ENCODE data around the gene OR6N2.

OR6N2 gene, protein sequence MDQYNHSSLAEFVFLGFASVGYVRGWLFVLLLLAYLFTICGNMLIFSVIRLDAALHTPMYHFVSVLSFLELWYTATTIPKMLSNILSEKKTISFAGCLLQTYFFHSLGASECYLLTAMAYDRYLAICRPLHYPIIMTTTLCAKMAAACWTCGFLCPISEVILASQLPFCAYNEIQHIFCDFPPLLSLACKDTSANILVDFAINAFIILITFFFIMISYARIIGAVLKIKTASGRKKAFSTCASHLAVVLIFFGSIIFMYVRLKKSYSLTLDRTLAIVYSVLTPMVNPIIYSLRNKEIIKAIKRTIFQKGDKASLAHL

DNA sequence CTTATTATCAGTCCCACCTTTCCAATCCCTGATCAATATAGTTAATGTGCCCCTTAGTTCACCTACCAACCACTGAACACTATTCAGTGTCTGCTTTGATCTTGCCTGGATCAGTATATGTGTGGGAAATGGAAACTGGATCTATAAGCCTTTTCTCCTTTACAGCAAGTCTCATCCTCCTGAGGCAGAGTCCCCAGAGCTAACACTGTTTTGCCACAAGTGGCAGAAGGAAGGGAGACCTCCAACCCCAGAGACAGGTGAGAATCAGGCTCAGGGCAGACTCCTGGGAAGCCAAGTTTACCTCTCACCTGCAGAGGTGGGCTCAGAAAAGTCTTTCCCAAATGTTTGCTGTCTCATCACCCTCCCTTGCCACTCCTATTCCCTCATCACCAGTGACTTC lies at the start of gene OR6N2:
TSS of gene OR6N2 (minus strand) at position 101 of the 400 bp plus-strand sequence. CDS start 3,569 bp downstream, outside the sequence.
- DNase-seq (ENCODE audit: low read depth) = no peak
- H3K4me3 ChIP-seq (ENCODE audit: low read length) = no peak within 1 kb of the TSS
- TF ChIP-seq, protein P1, sequence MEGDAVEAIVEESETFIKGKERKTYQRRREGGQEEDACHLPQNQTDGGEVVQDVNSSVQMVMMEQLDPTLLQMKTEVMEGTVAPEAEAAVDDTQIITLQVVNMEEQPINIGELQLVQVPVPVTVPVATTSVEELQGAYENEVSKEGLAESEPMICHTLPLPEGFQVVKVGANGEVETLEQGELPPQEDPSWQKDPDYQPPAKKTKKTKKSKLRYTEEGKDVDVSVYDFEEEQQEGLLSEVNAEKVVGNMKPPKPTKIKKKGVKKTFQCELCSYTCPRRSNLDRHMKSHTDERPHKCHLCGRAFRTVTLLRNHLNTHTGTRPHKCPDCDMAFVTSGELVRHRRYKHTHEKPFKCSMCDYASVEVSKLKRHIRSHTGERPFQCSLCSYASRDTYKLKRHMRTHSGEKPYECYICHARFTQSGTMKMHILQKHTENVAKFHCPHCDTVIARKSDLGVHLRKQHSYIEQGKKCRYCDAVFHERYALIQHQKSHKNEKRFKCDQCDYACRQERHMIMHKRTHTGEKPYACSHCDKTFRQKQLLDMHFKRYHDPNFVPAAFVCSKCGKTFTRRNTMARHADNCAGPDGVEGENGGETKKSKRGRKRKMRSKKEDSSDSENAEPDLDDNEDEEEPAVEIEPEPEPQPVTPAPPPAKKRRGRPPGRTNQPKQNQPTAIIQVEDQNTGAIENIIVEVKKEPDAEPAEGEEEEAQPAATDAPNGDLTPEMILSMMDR (conservative IDR thresholded peaks at IDR 0.05; ENCODE audit: low read length) = no peak

DNA sequence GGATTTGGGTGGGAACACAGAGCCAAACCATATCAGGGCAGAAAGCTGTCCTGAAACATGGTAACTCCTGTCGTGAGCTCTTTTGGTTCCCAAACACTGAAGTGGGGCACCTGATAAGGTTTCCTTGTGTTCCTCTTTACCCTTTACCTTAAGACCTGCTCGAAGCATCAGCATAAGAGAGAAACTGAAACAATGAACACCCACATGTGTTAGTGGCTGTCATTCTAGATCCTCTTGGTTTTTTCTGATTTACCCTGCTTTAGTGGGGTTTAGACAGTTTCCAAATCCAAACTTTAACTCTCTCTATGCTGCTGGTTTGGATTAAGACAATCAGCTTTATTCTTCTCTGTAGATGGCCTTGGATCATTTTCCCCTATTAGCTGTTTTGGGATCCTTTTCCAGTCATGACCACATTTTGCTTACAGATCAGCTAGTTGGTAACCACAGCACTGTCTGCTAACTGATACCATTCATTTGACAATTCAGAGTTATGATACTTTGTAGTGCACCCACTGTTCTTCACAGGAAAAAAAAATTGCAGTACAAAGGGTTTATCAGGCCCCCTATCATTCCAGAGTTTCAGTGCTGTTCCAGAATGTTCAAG lies 49.2 kb upstream of the OR6N2 start:
- TF ChIP-seq, protein P1 (conservative IDR thresholded peaks at IDR 0.05; ENCODE audit: low read length) = no peak
- no peak overlapping the region for H3K4me3 ChIP-seq (ENCODE audit: low read length)
- DNase-seq (ENCODE audit: low read depth) = no peak

DNA sequence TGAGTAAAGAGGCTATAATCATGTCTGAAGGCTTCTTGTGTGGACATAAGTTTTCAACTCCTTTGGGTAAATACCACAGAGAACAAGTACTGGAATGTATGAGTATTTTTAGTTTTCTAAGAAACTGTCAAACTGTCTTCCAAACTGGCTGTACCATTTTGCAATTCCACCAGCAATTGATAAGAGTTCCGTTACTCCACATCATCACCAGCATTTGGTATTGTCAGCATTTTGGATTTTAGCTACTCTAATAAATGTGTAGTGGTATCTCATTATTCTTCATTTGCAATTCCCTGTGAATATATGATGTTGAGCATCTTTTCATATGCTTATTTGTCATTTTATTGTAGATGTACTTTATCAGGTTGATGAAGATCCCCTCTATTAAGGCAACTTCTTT lies 40.7 kb upstream of the OR6N2 start:
- DNase-seq (ENCODE audit: low read depth) = no peak
- TF ChIP-seq, protein P1 (conservative IDR thresholded peaks at IDR 0.05; ENCODE audit: low read length) = no peak

DNA sequence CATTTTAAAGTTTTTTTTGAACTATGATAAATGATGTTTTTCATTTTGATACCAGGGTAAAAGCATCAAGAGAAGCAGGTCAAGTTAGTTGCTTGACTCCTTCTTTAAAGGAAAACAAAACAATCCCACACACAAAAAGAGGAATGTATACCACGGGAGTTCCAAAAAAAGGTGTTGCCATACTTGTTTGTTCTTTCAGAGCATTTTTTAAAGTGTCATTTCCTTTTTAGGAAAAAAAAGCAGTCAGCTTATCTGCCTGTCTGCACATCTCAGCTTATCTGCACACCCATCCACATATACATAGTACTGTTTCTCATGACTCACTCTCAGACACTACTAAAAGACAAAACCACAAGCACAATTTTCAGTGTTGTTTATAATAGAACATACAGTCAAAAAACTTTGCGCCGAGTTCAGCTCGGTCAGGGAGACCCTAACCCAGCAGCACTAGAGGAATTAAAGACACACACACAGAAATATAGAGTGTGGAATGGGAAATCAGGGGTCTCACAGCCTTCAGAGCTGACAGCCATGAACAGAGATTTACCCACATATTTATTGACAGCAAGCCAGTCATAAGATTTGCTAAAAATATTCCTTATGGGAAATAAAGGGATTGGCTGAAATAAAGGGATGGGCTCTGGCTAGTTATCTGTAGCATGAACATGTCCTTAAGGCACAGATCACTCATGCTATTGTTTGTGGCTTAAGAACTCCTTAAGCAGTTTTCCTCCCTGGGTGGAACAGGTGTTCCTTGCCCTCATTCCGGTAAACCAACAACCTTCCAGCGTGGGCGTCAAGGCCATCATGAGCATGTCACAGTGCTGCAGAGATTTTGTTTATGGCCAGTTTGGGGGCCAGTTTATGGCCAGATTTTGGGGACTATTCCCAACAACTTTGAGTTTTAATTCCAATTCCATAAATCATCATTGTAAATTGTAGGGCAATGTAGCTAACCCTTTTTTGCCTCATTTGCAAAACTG lies 38.7 kb upstream of the OR6N2 start:
- no peak overlapping the region for H3K4me3 ChIP-seq (ENCODE audit: low read length)
- DNase-seq (ENCODE audit: low read depth) = no peak
- TF ChIP-seq, protein P1 (conservative IDR thresholded peaks at IDR 0.05; ENCODE audit: low read length) = no peak

More for the DNA sequence above, 40.7 kb upstream of the OR6N2 start:
- no peak overlapping the region for H3K4me3 ChIP-seq (ENCODE audit: low read length)

DNA sequence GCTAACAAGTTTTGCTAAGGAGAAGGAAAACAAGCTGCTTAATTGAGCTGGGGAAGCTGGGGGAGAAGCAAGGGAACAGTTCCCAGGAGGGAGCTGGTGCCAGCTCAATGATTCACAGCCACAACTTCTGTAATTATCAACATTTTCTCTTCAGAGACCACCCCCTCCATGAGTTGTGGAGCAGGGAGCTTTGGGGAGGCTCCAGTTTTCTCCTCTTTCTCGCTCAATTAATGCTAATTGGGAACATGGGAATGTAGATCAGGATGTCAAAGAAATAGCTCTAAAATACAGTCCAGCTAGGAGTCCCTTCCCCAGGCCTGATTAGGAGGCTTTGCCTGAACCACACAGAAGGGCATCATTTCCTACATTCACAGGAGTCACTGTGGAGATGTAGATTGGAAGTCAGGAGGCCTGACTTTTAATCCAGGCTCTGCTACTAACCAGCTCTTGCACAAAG lies 38.0 kb upstream of the OR6N2 start:
- no peak for DNase-seq (ENCODE audit: low read depth)
- no peak overlapping the region for H3K4me3 ChIP-seq (ENCODE audit: low read length)
- TF ChIP-seq, protein P1 (conservative IDR thresholded peaks at IDR 0.05; ENCODE audit: low read length) = no peak

DNA sequence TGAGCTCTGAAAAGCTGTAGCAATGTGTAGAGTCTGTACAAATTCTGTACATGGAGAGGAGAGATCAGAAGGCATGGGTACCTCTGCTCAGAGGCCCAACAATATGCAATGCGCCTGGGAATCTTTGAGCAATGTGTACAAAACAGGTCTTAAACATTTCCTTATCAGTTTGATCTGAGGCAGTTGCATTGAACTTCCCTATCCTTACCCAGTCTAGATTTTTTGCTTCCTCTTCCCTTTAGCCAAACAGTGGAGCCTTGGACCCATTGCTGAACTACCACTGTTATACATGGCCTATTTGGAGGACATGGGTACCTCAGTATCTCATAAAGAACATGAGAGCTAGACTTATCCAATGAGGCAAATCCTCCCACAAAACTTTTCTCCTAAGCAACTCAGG lies 37.6 kb upstream of the OR6N2 start:
- no peak for DNase-seq (ENCODE audit: low read depth)
- TF ChIP-seq, protein P1 (conservative IDR thresholded peaks at IDR 0.05; ENCODE audit: low read length) = no peak
- no peak overlapping the region for H3K4me3 ChIP-seq (ENCODE audit: low read length)

Data from AG10803 (cell line).